ENCODE results near the gene HGFAC. TPM values are rescaled to one million over a fixed set of nuclear protein-coding genes. Genes with fewer than 3 reads are reported as not detected.
A peak's percentile ranks its signal among the peaks of the same experiment; 100 is the strongest.

The HGFAC gene
- total and polyA plus RNA-seq, 2 of the 13 experiments (the other 11 are each of a cell fraction or from before 2014, with no cell fraction given), result 8.5 to 63.6 TPM

GRCh38 chr4:3442460-3442958 lies 741 bp downstream of the HGFAC start (continued):
- TF ChIP-seq ZBTB49 (CRISPR knock-in tag; IDR thresholded peaks at IDR 0.05; ENCODE audit: borderline replicate concordance) (no peak), STAG1 (CRISPR knock-in tag; IDR thresholded peaks at IDR 0.05) (no peak), RXRB (CRISPR knock-in tag; IDR thresholded peaks at IDR 0.05; ENCODE audit: borderline replicate concordance) (peak; percentile 48; the same call in 1 of the 2 replicates), ATM (IDR thresholded peaks at IDR 0.05; ENCODE audit: borderline replicate concordance) (no peak), ZNF530 (CRISPR knock-in tag; IDR thresholded peaks at IDR 0.05; ENCODE audit: low read depth) (no peak), CBX1 (IDR thresholded peaks at IDR 0.05; ENCODE audit: low read depth) (no peak), ZBTB34 (CRISPR knock-in tag; IDR thresholded peaks at IDR 0.05) (no peak), ZNF776 (CRISPR knock-in tag; IDR thresholded peaks at IDR 0.05) (no peak), TFDP2 (CRISPR knock-in tag; IDR thresholded peaks at IDR 0.05) (no peak), ZNF615 (CRISPR knock-in tag; IDR thresholded peaks at IDR 0.05; ENCODE audit: borderline replicate concordance) (no peak), SSRP1 (CRISPR knock-in tag; IDR thresholded peaks at IDR 0.05) (no peak), ZNF883 (CRISPR knock-in tag; IDR thresholded peaks at IDR 0.05; ENCODE audit: not compliant biosample characterization) (peak; percentile 51), ZBTB21 (CRISPR knock-in tag; IDR thresholded peaks at IDR 0.05) (no peak), ATF1 (CRISPR knock-in tag; IDR thresholded peaks at IDR 0.05) (no peak), ATF5 (CRISPR knock-in tag; IDR thresholded peaks at IDR 0.05; ENCODE audit: low read depth) (no peak), ZNF574 (CRISPR knock-in tag; IDR thresholded peaks at IDR 0.05) (no peak)
- TF ChIP-seq, protein P1, sequence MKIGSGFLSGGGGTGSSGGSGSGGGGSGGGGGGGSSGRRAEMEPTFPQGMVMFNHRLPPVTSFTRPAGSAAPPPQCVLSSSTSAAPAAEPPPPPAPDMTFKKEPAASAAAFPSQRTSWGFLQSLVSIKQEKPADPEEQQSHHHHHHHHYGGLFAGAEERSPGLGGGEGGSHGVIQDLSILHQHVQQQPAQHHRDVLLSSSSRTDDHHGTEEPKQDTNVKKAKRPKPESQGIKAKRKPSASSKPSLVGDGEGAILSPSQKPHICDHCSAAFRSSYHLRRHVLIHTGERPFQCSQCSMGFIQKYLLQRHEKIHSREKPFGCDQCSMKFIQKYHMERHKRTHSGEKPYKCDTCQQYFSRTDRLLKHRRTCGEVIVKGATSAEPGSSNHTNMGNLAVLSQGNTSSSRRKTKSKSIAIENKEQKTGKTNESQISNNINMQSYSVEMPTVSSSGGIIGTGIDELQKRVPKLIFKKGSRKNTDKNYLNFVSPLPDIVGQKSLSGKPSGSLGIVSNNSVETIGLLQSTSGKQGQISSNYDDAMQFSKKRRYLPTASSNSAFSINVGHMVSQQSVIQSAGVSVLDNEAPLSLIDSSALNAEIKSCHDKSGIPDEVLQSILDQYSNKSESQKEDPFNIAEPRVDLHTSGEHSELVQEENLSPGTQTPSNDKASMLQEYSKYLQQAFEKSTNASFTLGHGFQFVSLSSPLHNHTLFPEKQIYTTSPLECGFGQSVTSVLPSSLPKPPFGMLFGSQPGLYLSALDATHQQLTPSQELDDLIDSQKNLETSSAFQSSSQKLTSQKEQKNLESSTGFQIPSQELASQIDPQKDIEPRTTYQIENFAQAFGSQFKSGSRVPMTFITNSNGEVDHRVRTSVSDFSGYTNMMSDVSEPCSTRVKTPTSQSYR (CRISPR knock-in tag; IDR thresholded peaks at IDR 0.05; ENCODE audit: borderline replicate concordance), result no peak
- TF ChIP-seq, protein P2, sequence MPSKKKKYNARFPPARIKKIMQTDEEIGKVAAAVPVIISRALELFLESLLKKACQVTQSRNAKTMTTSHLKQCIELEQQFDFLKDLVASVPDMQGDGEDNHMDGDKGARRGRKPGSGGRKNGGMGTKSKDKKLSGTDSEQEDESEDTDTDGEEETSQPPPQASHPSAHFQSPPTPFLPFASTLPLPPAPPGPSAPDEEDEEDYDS (CRISPR knock-in tag; IDR thresholded peaks at IDR 0.05), result no peak

Data from HepG2 (cell line).